Epithelial cell of esophagus (primary cell): ENCODE results near the gene CACTIN.

Source experiments
- DNase-seq: peaks from one replicate; pipeline ENCODE4 v3.0.0; 2010; ENCODE audit warnings: low read depth
- H3K4me3 ChIP-seq: 2 replicates; pipeline ENCODE4 v1.5.1; 2011; ENCODE audit warnings: mild to moderate bottlenecking, low read length, control low read depth
- TF ChIP-seq, protein P1 (sequence below): IDR thresholded peaks from 2 replicates; pipeline ENCODE4 v1.5.1; 2011; ENCODE audit warnings: low read depth, mild to moderate bottlenecking, low read length, control low read depth, inconsistent platforms; ENCODE audit not compliant: insufficient read depth; ENCODE audit errors: missing control alignments

The CACTIN gene

DNA sequence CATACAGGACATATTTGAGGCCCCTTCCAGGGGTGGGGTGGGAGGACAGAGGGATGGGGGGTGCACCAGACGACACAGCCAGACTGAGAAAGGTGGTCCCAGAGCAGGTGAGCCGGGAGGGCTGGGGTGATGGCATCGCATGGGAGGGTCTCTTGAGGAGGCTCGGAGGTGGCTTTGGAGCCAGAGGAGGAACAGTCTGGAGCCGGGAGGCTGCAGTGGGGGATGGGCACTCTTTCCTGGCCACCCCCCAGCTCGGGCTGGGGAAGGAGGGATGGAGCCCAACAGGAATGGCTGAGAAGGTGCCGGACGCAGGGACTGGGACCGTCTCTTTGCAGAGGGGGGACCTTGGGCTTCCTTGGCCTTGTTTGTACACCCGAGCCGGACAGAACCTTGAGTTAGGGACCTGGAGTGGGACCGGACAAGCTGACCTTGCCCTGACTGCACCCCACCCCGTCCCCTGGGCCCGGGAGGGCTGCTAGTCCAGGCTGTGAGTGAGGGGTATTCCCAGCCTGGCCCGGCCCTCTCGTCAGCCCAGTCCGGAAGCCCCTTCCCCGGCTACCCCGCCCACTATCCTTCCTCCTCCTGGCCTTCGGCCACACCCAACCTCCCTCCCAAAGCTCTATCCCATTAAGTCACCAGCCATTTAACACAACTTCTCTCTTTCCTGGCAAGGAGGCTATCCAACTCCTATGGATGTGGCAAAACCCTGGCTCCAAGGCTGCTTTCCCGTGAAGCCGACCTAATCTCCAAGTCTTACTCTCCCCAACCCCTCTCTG lies 19.1 kb downstream of the CACTIN start:
- DNase-seq: no peak
- H3K4me3 ChIP-seq: no peak overlapping the region
- TF ChIP-seq, protein P1, sequence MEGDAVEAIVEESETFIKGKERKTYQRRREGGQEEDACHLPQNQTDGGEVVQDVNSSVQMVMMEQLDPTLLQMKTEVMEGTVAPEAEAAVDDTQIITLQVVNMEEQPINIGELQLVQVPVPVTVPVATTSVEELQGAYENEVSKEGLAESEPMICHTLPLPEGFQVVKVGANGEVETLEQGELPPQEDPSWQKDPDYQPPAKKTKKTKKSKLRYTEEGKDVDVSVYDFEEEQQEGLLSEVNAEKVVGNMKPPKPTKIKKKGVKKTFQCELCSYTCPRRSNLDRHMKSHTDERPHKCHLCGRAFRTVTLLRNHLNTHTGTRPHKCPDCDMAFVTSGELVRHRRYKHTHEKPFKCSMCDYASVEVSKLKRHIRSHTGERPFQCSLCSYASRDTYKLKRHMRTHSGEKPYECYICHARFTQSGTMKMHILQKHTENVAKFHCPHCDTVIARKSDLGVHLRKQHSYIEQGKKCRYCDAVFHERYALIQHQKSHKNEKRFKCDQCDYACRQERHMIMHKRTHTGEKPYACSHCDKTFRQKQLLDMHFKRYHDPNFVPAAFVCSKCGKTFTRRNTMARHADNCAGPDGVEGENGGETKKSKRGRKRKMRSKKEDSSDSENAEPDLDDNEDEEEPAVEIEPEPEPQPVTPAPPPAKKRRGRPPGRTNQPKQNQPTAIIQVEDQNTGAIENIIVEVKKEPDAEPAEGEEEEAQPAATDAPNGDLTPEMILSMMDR: no peak

DNA sequence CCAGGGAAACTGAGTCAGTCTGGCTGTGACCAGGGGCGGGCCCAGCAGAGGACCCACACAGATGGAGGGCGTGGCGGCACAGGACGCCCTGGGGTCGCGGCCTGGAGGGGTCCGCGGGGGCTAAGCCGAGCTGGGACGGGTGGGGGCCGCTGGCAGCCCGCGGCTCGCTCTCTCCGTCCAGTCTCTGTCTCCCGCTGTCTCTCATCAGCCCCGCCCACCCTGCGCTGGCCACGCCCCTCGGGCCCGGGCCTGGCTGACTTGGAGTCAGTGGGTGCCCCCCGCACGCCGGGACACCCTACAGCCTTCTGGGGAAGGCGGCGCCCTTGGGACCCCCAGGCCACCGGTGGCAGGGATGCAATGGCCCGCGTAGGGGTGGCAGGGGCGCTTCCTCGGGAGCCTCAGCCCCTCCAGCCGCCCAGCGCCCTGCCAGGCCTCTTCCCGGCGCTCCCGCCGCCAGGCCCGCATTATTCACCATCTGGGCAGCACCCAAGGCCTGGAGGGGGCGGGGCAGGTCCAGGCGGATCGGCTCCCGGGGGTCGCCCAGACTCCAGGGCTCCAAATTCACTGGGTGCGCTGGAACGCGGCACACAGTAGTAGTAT lies 19.8 kb downstream of the CACTIN start, which contains the start of gene TBXA2R:
Gene TBXA2R (minus strand): TSS at position 186 of the 600 bp plus-strand sequence. CDS start 6,241 bp downstream, outside the sequence.
- no peak within 1 kb of the TSS for H3K4me3 ChIP-seq
- peak; percentile 44 for DNase-seq
- TF ChIP-seq, protein P1: no peak

DNA sequence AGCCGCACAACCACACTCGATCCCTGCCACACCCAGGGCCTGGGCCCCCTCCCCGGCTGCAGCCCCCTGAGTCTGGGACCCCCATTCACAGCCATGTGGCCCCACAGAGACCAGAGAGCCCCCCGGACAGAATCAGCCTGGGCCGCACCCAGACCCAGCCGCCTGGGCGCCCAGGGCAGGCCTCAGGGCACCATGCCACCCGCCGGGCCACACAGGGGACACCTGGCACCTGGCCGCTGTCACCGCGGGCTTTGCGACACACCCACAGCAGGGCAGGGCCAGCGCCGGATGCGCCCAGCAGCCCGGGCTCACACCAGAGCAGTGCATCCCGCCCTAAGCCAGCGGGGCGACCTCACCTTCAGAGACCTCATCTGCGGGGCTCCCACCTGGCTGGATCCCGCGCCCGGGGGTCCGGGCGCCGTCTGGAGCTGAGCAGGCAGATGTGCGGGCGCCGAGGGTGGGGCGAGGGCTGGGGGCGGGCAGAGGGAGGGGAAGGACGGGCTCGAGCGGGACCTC lies 20.4 kb downstream of the CACTIN start:
- no peak overlapping the region for H3K4me3 ChIP-seq
- TF ChIP-seq, protein P1: no peak
- no peak for DNase-seq

DNA sequence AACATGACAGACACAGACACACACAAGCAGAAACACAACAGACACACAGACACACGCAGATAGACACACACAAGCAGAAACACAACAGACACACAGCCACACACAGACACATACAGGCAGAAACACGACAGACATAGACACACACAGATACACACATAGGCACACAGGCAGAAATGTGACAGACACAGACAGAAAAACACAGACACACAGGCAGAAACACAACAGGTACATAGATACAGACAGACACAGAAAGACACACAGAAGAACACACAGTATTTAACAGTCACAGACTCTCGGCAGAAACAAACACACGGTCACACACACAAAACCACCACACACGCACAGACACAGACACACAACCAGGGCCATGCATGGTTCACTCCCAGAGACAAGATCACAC lies 20.8 kb downstream of the CACTIN start:
- no peak for DNase-seq
- TF ChIP-seq, protein P1: no peak
- no peak overlapping the region for H3K4me3 ChIP-seq

DNA sequence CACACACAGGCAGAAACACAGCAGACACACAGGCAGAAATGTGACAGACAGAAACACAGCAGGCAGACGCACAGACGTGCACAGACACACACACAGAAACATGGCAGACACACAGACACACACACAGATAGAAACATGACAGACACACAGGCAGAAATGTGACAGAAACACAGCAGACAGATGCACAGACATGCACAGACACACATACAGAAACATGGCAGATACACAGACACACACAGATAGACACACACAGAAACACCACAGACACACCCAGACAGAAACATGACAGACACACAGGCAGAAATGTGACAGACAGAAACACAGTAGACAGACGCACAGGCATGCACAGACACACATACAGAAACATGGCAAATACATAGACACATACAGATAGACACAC lies 21.2 kb downstream of the CACTIN start:
- no peak for DNase-seq
- TF ChIP-seq, protein P1: no peak
- H3K4me3 ChIP-seq: no peak overlapping the region

DNA sequence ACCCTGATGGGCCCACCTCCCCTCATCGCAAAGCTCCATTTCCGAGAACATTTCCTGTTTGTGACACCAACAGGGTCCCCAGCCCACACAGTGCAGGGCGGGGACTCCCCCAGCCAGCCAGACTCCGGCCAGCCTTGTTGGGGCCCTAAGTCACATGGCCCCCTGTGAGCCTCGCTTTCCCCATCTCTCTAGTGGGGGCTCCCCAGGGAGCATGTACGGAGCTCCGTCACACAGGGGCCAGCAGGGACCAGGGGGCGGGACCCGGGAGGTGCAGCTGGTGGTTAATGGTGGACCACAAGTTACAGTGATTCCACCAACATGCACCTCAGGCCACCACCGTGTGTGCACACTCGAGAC lies 21.6 kb downstream of the CACTIN start:
- H3K4me3 ChIP-seq: no peak overlapping the region
- DNase-seq: no peak
- TF ChIP-seq, protein P1: no peak
